H1 (cell line): ENCODE measurements around the gene PTP4A1. TPM values are rescaled to one million over a fixed set of nuclear protein-coding genes. Genes with fewer than 3 reads are reported as not detected.

Experiments
- CTCF ChIA-PET: fragments of 300-600 bp; sonication (Branson Sonifier 250); formaldehyde crosslinking; loops from one replicate; lab custom pipeline; 2021; ENCODE audit not compliant: partially characterized antibody; lab: Charles Lee
- POLR2A ChIA-PET: fragments of 300-600 bp; sonication (Branson Sonifier 250); formaldehyde crosslinking; loops from one replicate; lab custom pipeline; 2021; ENCODE audit warnings: inconsistent platforms; ENCODE audit not compliant: partially characterized antibody; lab: Charles Lee
- DNase-seq, 2 experiments: peaks; one replicate each; pipeline versions ENCODE4 v3.0.0 to v3.0.0-alpha.2; 2010 to 2022; ENCODE audit warnings: low spot score in 2 of 2, low read depth in 1 of 2, mixed read lengths in 1 of 2
- FAIRE-seq: peaks from 2 replicates; lab custom pipeline; 2011; peaks lifted over from hg19 to GRCh38; lab: Jason Lieb, UNC
- H2AFZ ChIP-seq: 2 replicates; pipeline ENCODE4 v1.8.1; 2012; ENCODE audit warnings: low read length, inconsistent platforms
- H2AK5ac ChIP-seq: 2 replicates; pipeline ENCODE4 v1.6.1; 2013; ENCODE audit warnings: low read depth, low read length
- H2BK120ac ChIP-seq: replicated peaks from 2 replicates; pipeline ENCODE3; 2013; ENCODE audit warnings: low read depth, low read length, inconsistent platforms
- H2BK12ac ChIP-seq: 2 replicates; pipeline ENCODE4 v1.6.1; 2013; ENCODE audit warnings: low read depth, low read length
- H2BK15ac ChIP-seq: 2 replicates; pipeline ENCODE4 v1.6.1; 2013; ENCODE audit warnings: low read length
- H2BK20ac ChIP-seq: 2 replicates; pipeline ENCODE4 v1.6.1; 2013; ENCODE audit warnings: low read length
- H2BK5ac ChIP-seq: 2 replicates; pipeline ENCODE4 v1.6.1; 2013; ENCODE audit warnings: low read depth, low read length
- H3K14ac ChIP-seq: 2 replicates; pipeline ENCODE4 v1.6.1; 2013; ENCODE audit warnings: inconsistent platforms; ENCODE audit not compliant: insufficient read length
- H3K18ac ChIP-seq: 2 replicates; pipeline ENCODE4 v1.6.1; 2013; ENCODE audit warnings: low read length; ENCODE audit errors: extremely low read depth
- H3K23ac ChIP-seq: 2 replicates; pipeline ENCODE4 v1.6.1; 2013; ENCODE audit warnings: inconsistent platforms; ENCODE audit not compliant: insufficient read length
- H3K23me2 ChIP-seq: 2 replicates; pipeline ENCODE4 v1.6.1; 2013; ENCODE audit warnings: low read depth, low read length
- H3K27ac ChIP-seq: 2 replicates; pipeline ENCODE4 v1.6.1; 2011; ENCODE audit warnings: low read depth, low read length, inconsistent platforms
- H3K27me3 ChIP-seq, 4 experiments: replicated peaks in 1 of 4; 1 replicate in 1 of 4; 2 replicates in 3 of 4; pipeline versions ENCODE4 v1.6.1 to v1.8.1; 2011 to 2013; ENCODE audit warnings: low read length in 3 of 4, mild to moderate bottlenecking in 3 of 4, inconsistent platforms in 2 of 4, mixed read lengths in 2 of 4, moderate library complexity in 1 of 4; ENCODE audit not compliant: control insufficient read depth in 3 of 4, insufficient read depth in 3 of 4; ENCODE audit errors: extremely low read depth in 1 of 4
- H3K36me3 ChIP-seq, 4 experiments: 2 replicates each; pipeline versions ENCODE4 v1.6.1 to v1.8.1; 2011 to 2013; ENCODE audit warnings: mild to moderate bottlenecking in 4 of 4, low read length in 3 of 4, moderate library complexity in 2 of 4, control low read depth in 1 of 4, inconsistent platforms in 1 of 4; ENCODE audit not compliant: insufficient read depth in 4 of 4, control insufficient read depth in 2 of 4
- H3K4ac ChIP-seq: replicated peaks from 2 replicates; pipeline ENCODE3; 2013; ENCODE audit warnings: low read length, low read depth, mixed read lengths, inconsistent platforms; ENCODE audit not compliant: insufficient read length
- H3K4me1 ChIP-seq, 4 experiments: replicated peaks in 1 of 4; 1 replicate in 1 of 4; 2 replicates in 3 of 4; pipeline versions ENCODE4 v1.6.1 to v1.8.1; 2011 to 2013; ENCODE audit warnings: low read length in 3 of 4, inconsistent platforms in 2 of 4, mixed read lengths in 1 of 4; ENCODE audit not compliant: insufficient read depth in 4 of 4, control insufficient read depth in 3 of 4
- H3K4me2 ChIP-seq, 2 experiments: 2 replicates each; pipeline versions ENCODE4 v1.6.1 to v1.8.1; 2011 to 2013; ENCODE audit warnings: low read depth in 2 of 2, low read length in 2 of 2, control low read depth in 1 of 2, inconsistent platforms in 1 of 2, mild to moderate bottlenecking in 1 of 2; ENCODE audit not compliant: insufficient read depth in 1 of 2
- H3K4me3 ChIP-seq, 4 experiments: fragments of 200-600, 300-600 bp in 1 of 4; sonication (generic), shearing (Covaris generic), sonication (Bioruptor Twin) in 1 of 4; 2 replicates each; pipeline versions ENCODE4 v1.5.1 to v1.8.1; 2011 to 2016; ENCODE audit warnings: low read length in 4 of 4, low read depth in 3 of 4, control low read depth in 2 of 4, inconsistent platforms in 2 of 4, mild to moderate bottlenecking in 2 of 4, mixed read lengths in 1 of 4, moderate library complexity in 1 of 4; ENCODE audit not compliant: insufficient read depth in 2 of 4; ENCODE audit errors: extremely low read depth in 1 of 4
- H3K56ac ChIP-seq: replicated peaks from 2 replicates; pipeline ENCODE3; 2013; ENCODE audit warnings: low read depth, mild to moderate bottlenecking, mixed read lengths, low read length, inconsistent platforms; ENCODE audit not compliant: insufficient read length
- H3K79me1 ChIP-seq: 2 replicates; pipeline ENCODE4 v1.6.1; 2013; ENCODE audit warnings: low read depth, low read length, control low read depth
- H3K79me2 ChIP-seq, 2 experiments: 2 replicates each; pipeline versions ENCODE4 v1.6.1 to v1.8.1; 2012 to 2013; ENCODE audit warnings: low read length in 2 of 2, mild to moderate bottlenecking in 2 of 2, inconsistent platforms in 1 of 2; ENCODE audit not compliant: insufficient read depth in 2 of 2, control insufficient read depth in 1 of 2
- H3K9ac ChIP-seq, 4 experiments: replicated peaks in 1 of 4; 1 replicate in 1 of 4; 2 replicates in 3 of 4; pipeline versions ENCODE4 v1.6.1 to v1.8.1; 2011 to 2013; ENCODE audit warnings: low read depth in 3 of 4, low read length in 3 of 4, control low read depth in 2 of 4, mild to moderate bottlenecking in 2 of 4, moderate library complexity in 2 of 4, inconsistent platforms in 1 of 4; ENCODE audit errors: extremely low read depth in 1 of 4
- H3K9me3 ChIP-seq, 2 experiments: 2 replicates each; pipeline versions ENCODE4 v1.6.1 to v1.8.1; 2012 to 2013; ENCODE audit warnings: mild to moderate bottlenecking in 2 of 2, moderate library complexity in 2 of 2, control low read depth in 1 of 2, inconsistent platforms in 1 of 2, low read depth in 1 of 2, low read length in 1 of 2, mixed read lengths in 1 of 2; ENCODE audit not compliant: insufficient read depth in 2 of 2
- H4K20me1 ChIP-seq, 2 experiments: replicated peaks in 1 of 2; 2 replicates each; pipeline versions ENCODE3 to v1.8.1; 2011 to 2013; ENCODE audit warnings: inconsistent platforms in 2 of 2, low read length in 2 of 2, mild to moderate bottlenecking in 1 of 2; ENCODE audit not compliant: insufficient read depth in 2 of 2, control insufficient read depth in 1 of 2
- H4K5ac ChIP-seq: 2 replicates; pipeline ENCODE4 v1.6.1; 2013; ENCODE audit warnings: low read length, low read depth, mixed read lengths, inconsistent platforms; ENCODE audit not compliant: insufficient read length
- H4K8ac ChIP-seq: 2 replicates; pipeline ENCODE4 v1.8.0; 2013; ENCODE audit warnings: mild to moderate bottlenecking, moderate library complexity, low read length, inconsistent platforms; ENCODE audit not compliant: insufficient read depth; ENCODE audit errors: extremely low read depth
- H4K91ac ChIP-seq: replicated peaks from 2 replicates; pipeline ENCODE3; 2013; ENCODE audit warnings: low read length, mixed read lengths, inconsistent platforms; ENCODE audit not compliant: insufficient read length
- ASH2L ChIP-seq: fragments of 200-600, 300-600 bp; sonication (generic); IDR thresholded peaks from one replicate; pipeline ENCODE4 v1.7.1; 2017; ENCODE audit warnings: low read length
- FOSL1 ChIP-seq: IDR thresholded peaks from 2 replicates; pipeline ENCODE4 v1.6.1; 2011; ENCODE audit warnings: mild to moderate bottlenecking, low read depth, low read length, moderate library complexity; ENCODE audit not compliant: insufficient read depth
- MAX ChIP-seq: IDR thresholded peaks from 2 replicates; pipeline ENCODE4 v1.6.1; 2012; ENCODE audit warnings: inconsistent platforms
- NANOG ChIP-seq: IDR thresholded peaks from 2 replicates; pipeline ENCODE4 v1.6.1; 2011; ENCODE audit warnings: low read length, low read depth, mild to moderate bottlenecking, inconsistent platforms; ENCODE audit not compliant: insufficient read depth, poor library complexity, severe bottlenecking
- PHF8 ChIP-seq: fragments of 200-600 bp; sonication (generic); conservative IDR thresholded peaks from 2 replicates; pipeline ENCODE4 v1.7.1; 2012; ENCODE audit warnings: low read depth, mild to moderate bottlenecking, inconsistent platforms, low read length, moderate library complexity
- POLR2AphosphoS5 ChIP-seq: IDR thresholded peaks from 2 replicates; pipeline ENCODE4 v1.6.1; 2011; ENCODE audit warnings: low read depth, low read length
- SRF ChIP-seq: IDR thresholded peaks from 2 replicates; pipeline ENCODE4 v1.6.1; 2011; ENCODE audit warnings: mild to moderate bottlenecking, low read depth, low read length, moderate library complexity
- TBP ChIP-seq: IDR thresholded peaks from 2 replicates; pipeline ENCODE4 v1.6.1; 2011; ENCODE audit warnings: low read depth, low read length, improper control_type of control experiment
- TEAD4 ChIP-seq: IDR thresholded peaks from 2 replicates; pipeline ENCODE4 v1.6.1; 2012; ENCODE audit warnings: low read depth, low read length, inconsistent platforms, mixed read lengths
- WGBS, 2 experiments: shearing (Covaris generic) in 1 of 2; methylation state at CpG; one replicate each; pipeline versions ENCODE4 v1.1.6 to v1.1.7; 2013 to 2015; ENCODE audit warnings: low lambda C conversion rate in 2 of 2, mixed read lengths in 2 of 2, inconsistent platforms in 1 of 2, low coverage in 1 of 2, missing lambda C conversion rate in 1 of 2; ENCODE audit not compliant: insufficient replicate concordance in 2 of 2, insufficient coverage in 1 of 2, insufficient read length in 1 of 2; ENCODE audit errors: extremely low coverage in 1 of 2, missing lambda C conversion rate in 1 of 2; 5-methylcytosine and 5-hydroxymethylcytosine counted together
- polyA plus RNA-seq, 7 experiments: library from polyadenylated mRNA; depleted of rRNA in 3 of 7; stranded (reverse) in 5 of 7; unstranded in 2 of 7; fragments of >200 nt in 5 of 7; fragments of 200-250 nt in 2 of 7; gene quantifications; 1 replicate in 5 of 7; 2 replicates in 1 of 7; 4 replicates in 1 of 7; pipeline versions ENCODE4 v1.2.1 to v1.2.3, GENCODE V29; 2011 to 2013; ENCODE audit warnings: missing spikeins in 2 of 7, mixed read lengths in 2 of 7
- total RNA-seq: library from RNA; stranded (reverse); fragmentation: NEBNext Ultra II Directional; extraction: Animal tissue kit (Norgen Biotek cat#: 25700); gene quantifications from 2 replicates; pipeline ENCODE4 v1.2.1, GENCODE V29; 2021

Gene PTP4A1
- total and polyA plus RNA-seq, 2 of the 8 experiments (the other 6 are each of a cell fraction or from before 2014, with no cell fraction given): 21.1 to 76.3 TPM

DNA sequence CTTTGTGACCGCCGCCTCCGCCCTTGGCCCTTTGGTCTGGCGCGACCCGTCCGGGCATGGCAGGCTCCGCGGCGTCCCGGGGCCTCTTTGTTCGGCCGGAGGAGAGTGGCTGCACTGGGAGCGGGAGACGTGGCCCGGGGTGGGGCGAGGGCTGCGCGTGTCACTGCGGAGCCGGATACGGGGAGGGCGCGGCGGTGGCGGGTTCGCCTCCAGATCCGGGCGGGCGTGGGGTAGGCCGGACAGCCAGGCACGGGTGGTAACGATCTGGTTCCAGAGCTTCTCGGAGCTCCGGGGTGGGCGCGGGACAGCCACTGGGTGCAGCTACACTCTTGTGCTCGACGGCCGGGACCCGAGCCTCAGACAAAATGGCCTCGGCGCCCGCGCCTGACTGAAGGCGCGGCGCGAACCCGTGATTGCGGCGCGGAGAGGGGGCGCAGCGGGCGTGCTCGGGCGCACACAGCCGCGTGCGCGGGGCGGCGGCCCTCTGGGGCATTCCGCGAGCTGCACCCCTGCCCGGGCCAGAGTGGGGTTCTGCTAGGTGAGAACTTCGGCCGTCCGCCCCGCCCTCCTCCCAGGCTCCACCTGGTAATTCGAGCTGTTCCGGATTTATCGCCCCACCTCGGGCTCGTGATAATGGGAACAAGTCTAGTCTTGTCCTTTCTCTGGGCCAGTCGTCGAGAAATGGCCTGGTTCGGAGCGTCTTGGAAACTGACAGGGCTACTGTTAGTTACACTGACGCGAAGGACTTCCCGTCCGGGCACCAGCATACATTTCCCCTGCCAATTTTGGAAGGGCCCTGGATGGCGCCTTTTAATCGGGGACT is 1.0 kb downstream of the PTP4A1 start:
- H2AFZ ChIP-seq: no peak overlapping the region
- H3K79me2 ChIP-seq: peaks cover 19 to 54% of the 10 kb centered on the region in 2 experiments
- TF ChIP-seq PHF8 (peak; percentile 68), SRF (no peak), ASH2L (peak; percentile 55), TEAD4 (peak; percentile 62), NANOG (no peak), FOSL1 (0 out of 2 replicates have a peak, but pooled peaks have one; percentile 5), MAX (peak; percentile 83), TBP (peak; percentile 93), POLR2AphosphoS5 (peak; percentile 91)

More for the DNA sequence above, 1.0 kb downstream of the PTP4A1 start:
- Histone ChIP-seq H4K8ac (peak overlapping the region; percentile 99), H3K14ac (no peak overlapping the region), H3K4me1 (peaks cover 0 to 3% (median 0%) of the 10 kb centered on the region in 4 experiments; a peak in 1 of 7 replicates), H2BK15ac (no peak overlapping the region), H3K4me3 (peak overlapping the region; percentile 81 to 85 (median 82)), H3K18ac (peak overlapping the region; percentile 49; the same call in 1 of the 2 replicates), H3K9ac (peak overlapping the region; percentile 95 to 100 (median 98)), H4K5ac (peak overlapping the region; percentile 76), H2BK20ac (no peak overlapping the region), H2BK12ac (peak overlapping the region; percentile 33; the same call in 1 of the 2 replicates), H4K91ac (peak overlapping the region; percentile 91), H3K4me2 (peak overlapping the region; percentile 77 to 87), H3K23ac (no peak overlapping the region), H3K9me3 (no peaks in the 10 kb centered on the region), H4K20me1 (peaks cover 0 to 5% of the 10 kb centered on the region in 2 experiments), H3K4ac (peak overlapping the region; percentile 95), H3K23me2 (peaks cover 6% of the 10 kb centered on the region), H3K36me3 (peaks cover 7 to 22% (median 18%) of the 10 kb centered on the region in 4 experiments; a peak in 7 of 8 replicates), H2BK120ac (peak overlapping the region; percentile 21), H3K27me3 (0 out of 7 replicates have a peak, but pooled peaks cover 0 to 2% (median under 1%) of the 10 kb centered on the region in 4 experiments), H3K79me1 (no peaks in the 10 kb centered on the region), H2AK5ac (no peak overlapping the region; the same call in 1 of the 2 replicates), H3K27ac (peak overlapping the region; percentile 98), H3K56ac (peak overlapping the region; percentile 73), H2BK5ac (peak overlapping the region; percentile 87; the same call in 1 of the 2 replicates)
- ChIA-PET CTCF (interaction anchor here (0.7 to 2.2 kb wide), 12 partner anchors 7 to 255 kb away, joined by 3 to 9 read pairs (median 4); partner anchors contain the start of gene PHF3), POLR2A (interaction anchor here (0.5 to 2.5 kb wide), 25 partner anchors 9 to 283 kb away, joined by 3 to 33 read pairs (median 4); partner anchors contain the start of gene PHF3)
- FAIRE-seq (no peak), DNase-seq (peak; percentile 76 to 86)
- WGBS, 2 experiments: 1% methylated on average over 49 of the region's 86 CpGs; no CpG with 5 or more reads in 1 of the 2 experiments
